ENCODE results near the gene MRGPRF. TPM values are rescaled to one million over a fixed set of nuclear protein-coding genes. Genes with fewer than 3 reads are reported as not detected.
"Not testable (repeated sequence)": the region's sequence is repeated elsewhere in the genome, so short reads cannot be mapped to it uniquely, and the experiment has no call there.

Gene MRGPRF
- total RNA-seq, 1 experiment from 2014 or later = 0.61 TPM

GRCh38 chr11:68979931-68980775, 32.9 kb downstream of the MRGPRF start:
- no peak for DNase-seq (ENCODE audit: low read depth, low spot score)
- in situ Hi-C loops (cut with HindIII; ENCODE audit: low pct_unique_long_range_greater_than_20kb, low sequenced_read_pairs) = no loop called here

- no peak for DNase-seq (ENCODE audit: low read depth, low spot score)
- in situ Hi-C loops (cut with HindIII; ENCODE audit: low pct_unique_long_range_greater_than_20kb, low sequenced_read_pairs) = no loop called here
Measured at GRCh38 chr11:68978931-68979594, 34.0 kb downstream of the MRGPRF start.

- no peak for DNase-seq (ENCODE audit: low read depth, low spot score)
- in situ Hi-C loops (cut with HindIII; ENCODE audit: low pct_unique_long_range_greater_than_20kb, low sequenced_read_pairs) = no loop called here
Measured at GRCh38 chr11:68978626-68978930, 34.5 kb downstream of the MRGPRF start.

- in situ Hi-C loops (cut with HindIII; ENCODE audit: low pct_unique_long_range_greater_than_20kb, low sequenced_read_pairs) = no loop called here
- DNase-seq (ENCODE audit: low read depth, low spot score) = no peak
Measured at GRCh38 chr11:68977781-68978625, 35.0 kb downstream of the MRGPRF start.

GRCh38 chr11:68976563-68976962, 36.5 kb downstream of the MRGPRF start:
- in situ Hi-C loops (cut with HindIII; ENCODE audit: low pct_unique_long_range_greater_than_20kb, low sequenced_read_pairs) = no loop called here
- DNase-seq (ENCODE audit: low read depth, low spot score) = no peak

GRCh38 chr11:68976095-68976494, 37.0 kb downstream of the MRGPRF start:
- no peak for DNase-seq (ENCODE audit: low read depth, low spot score)
- in situ Hi-C loops (cut with HindIII; ENCODE audit: low pct_unique_long_range_greater_than_20kb, low sequenced_read_pairs) = no loop called here

GRCh38 chr11:68974421-68975194, 38.4 kb downstream of the MRGPRF start:
- in situ Hi-C loops (cut with HindIII; ENCODE audit: low pct_unique_long_range_greater_than_20kb, low sequenced_read_pairs) = no loop called here
- peak; percentile 90 for DNase-seq (ENCODE audit: low read depth, low spot score)

- DNase-seq (ENCODE audit: low read depth, low spot score); in situ Hi-C loops (cut with HindIII; ENCODE audit: low pct_unique_long_range_greater_than_20kb, low sequenced_read_pairs): not testable (repeated sequence)
Measured at GRCh38 chr11:68973706-68974105, 39.3 kb downstream of the MRGPRF start.

GRCh38 chr11:68973219-68973618, 39.8 kb downstream of the MRGPRF start:
- in situ Hi-C loops (cut with HindIII; ENCODE audit: low pct_unique_long_range_greater_than_20kb, low sequenced_read_pairs) = no loop called here
- DNase-seq (ENCODE audit: low read depth, low spot score) = no peak

- no peak for DNase-seq (ENCODE audit: low read depth, low spot score)
- in situ Hi-C loops (cut with HindIII; ENCODE audit: low pct_unique_long_range_greater_than_20kb, low sequenced_read_pairs) = no loop called here
Measured at GRCh38 chr11:68970921-68971636, 42.0 kb downstream of the MRGPRF start.

- DNase-seq (ENCODE audit: low read depth, low spot score) = no peak
- in situ Hi-C loops (cut with HindIII; ENCODE audit: low pct_unique_long_range_greater_than_20kb, low sequenced_read_pairs) = no loop called here
Measured at GRCh38 chr11:68969386-68969785, 43.7 kb downstream of the MRGPRF start.

- in situ Hi-C loops (cut with HindIII; ENCODE audit: low pct_unique_long_range_greater_than_20kb, low sequenced_read_pairs) = no loop called here
- DNase-seq (ENCODE audit: low read depth, low spot score) = no peak
Measured at GRCh38 chr11:68968306-68969250, 44.5 kb downstream of the MRGPRF start.

- no peak for DNase-seq (ENCODE audit: low read depth, low spot score)
- in situ Hi-C loops (cut with HindIII; ENCODE audit: low pct_unique_long_range_greater_than_20kb, low sequenced_read_pairs) = no loop called here
Measured at GRCh38 chr11:68966894-68967780, 45.9 kb downstream of the MRGPRF start.

GRCh38 chr11:68965901-68966853, 46.9 kb downstream of the MRGPRF start:
- in situ Hi-C loops (cut with HindIII; ENCODE audit: low pct_unique_long_range_greater_than_20kb, low sequenced_read_pairs) = no loop called here
- DNase-seq (ENCODE audit: low read depth, low spot score) = no peak
